Measurements from ENCODE around the gene UAP1L1.

Gene UAP1L1

GRCh38 chr9:137041124-137041523 lies 36.2 kb upstream of the UAP1L1 start:
- DNase-seq (ENCODE audit: low read depth) = no peak

DNA sequence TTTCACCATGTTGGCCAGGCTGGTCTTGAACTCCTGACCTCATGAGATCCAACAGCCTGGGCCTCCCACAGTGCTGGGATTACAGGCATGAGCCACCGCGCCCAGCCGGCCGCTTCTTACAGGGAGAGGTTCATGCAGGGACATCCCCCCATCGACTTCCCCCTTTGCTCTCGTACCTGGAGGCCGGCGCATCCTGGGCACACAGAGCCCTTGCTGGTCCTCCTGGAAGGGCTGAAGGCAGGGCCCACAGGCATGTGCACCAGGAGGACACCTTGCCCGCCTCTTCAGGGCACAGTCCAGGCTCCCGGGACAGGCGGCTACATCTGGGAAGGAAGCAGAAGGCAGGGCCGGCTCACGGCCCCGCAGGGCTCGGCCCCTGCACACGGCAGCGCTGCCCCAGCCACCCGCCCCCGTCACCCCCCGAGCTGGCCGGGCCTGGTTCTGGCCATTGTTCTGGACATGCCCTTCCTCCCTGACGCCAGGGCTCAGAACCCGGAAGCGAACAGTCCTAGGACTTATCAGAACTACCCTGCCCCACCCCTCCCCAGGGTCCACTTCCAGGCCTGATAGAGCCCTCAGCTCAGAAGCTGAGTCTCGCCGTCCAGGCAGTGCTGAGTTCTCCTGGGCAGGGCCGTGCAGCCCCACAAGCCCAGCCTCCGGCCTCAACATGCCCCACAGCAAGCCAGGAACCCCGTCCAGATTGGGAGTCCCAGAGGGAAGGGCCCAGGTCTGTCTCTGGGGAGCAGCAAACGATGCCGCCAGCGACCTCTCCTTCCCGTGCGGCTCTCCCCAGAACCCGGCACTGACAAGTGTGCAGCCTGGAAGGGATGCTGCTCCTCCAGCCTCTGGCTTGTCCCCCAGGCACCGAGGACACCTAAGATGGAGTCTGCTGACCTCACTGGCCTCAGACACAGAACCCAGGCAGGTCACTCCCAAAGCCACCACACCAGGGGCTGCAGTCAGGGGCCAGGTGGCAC lies 34.3 kb upstream of the UAP1L1 start:
- no peak for DNase-seq (ENCODE audit: low read depth)

GRCh38 chr9:137044037-137044436 lies 33.3 kb upstream of the UAP1L1 start:
- DNase-seq (ENCODE audit: low read depth) = no peak

DNA sequence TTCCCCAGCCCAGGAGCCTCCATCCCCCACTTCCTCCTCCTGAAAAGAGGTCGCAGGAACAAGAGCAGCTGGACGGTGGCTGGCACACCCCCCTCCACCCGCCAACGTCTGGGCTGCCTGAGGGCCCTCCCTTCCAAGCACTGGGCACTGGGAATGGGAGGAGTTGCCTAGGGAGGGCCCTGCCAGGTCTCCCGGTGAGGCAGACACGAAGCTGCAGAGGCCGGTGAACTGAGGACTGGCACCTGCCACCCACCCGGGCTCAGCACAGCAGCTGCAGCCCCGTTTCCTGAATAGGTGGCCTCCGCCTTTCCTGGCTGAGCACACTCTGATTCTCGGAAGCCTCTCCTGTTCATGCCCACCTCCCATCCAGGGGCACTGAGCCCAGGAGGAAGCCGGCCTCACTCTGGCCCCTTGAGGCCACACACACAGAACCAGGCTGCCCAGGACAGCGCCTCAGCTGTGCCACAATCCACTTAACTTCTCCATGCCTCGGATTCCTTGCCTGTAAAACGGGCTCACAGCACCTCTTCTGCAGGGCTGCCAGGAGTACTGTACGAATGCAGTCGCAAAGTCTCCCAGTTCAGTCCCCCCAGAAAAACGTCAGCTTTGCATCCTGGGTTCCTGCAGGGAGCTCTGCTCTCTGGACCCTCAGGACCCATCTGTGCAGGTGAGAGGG lies 32.7 kb upstream of the UAP1L1 start:
- no peak for DNase-seq (ENCODE audit: low read depth)

DNA sequence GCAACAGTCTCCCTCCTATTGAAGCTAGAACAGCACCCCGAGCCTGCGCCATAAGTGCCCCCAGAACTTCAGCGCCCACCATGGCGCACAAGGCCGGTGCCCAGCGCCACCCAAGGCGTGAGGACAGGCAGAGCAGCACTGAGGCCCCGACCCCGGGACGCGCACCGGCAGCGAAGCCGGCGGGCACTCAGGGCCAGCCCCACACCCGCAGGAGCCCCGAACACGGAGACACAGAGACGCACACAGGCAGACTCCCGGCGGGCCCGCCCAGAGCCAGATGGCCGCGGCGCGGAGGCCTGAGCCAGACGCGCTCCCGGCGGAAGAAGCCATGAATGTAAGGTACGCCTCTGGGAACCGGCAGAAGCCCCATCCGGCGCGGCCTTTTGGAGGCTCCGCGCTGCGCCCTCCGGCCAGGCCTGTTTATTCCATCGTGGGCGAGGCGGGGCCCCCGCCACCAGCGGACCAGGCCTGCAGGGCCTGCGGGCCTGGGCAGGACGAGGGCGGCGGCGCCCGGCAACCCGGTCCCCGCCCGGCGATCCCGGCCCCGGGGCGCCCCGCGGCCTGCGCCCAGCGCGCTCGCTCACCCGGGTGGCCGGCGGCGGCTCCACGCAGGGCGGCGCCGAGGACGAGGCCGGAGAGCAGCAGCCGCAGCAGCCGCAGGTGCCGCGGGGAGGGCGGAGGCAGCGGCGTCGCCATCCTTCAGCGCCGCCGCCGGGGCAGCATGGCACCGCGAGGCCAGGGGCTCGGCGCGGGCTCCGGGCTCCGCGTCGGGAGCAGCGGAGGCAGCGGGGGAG lies 31.8 kb upstream of the UAP1L1 start:
- no peak for DNase-seq (ENCODE audit: low read depth)

DNA sequence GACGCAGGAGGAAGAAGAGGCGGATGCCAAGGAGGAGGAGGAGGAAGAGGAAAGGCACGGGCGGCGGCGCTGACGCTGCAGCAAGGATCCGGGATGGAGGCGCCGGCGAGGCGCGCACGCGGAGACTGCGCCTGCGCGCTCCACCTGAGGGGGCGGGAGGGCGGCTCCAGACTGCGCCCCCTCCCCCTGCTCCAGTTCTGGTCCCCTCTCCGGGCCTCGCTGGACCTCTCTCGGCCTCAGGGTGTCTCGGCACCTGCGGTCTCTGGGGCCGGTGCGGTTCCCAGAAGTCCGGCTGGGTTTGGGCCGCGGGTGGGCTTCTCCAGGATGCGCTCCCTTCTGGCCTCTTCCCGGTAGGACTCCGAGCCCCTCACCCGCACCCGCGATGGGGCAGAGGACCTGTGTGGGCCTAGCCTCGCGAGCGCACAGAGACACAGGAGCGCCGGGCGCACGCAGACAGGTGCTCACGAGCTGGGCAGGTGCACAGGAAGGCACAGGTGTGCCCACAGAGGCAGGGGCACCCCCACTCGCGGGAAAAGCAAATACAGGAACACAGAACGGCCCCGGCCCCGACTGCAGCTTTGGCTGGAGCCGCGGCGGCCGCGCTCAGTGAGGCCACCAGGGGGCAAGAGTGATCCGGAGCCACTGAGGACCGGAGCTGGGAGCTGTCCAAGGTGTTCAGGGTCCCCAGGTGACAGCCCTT lies 31.1 kb upstream of the UAP1L1 start, which contains the start of gene NPDC1:
NPDC1 (minus strand) TSS at position 90 of the 700 bp plus-strand sequence. CDS start 188 bp downstream, outside the sequence.
- DNase-seq (ENCODE audit: low read depth) = no peak

DNA sequence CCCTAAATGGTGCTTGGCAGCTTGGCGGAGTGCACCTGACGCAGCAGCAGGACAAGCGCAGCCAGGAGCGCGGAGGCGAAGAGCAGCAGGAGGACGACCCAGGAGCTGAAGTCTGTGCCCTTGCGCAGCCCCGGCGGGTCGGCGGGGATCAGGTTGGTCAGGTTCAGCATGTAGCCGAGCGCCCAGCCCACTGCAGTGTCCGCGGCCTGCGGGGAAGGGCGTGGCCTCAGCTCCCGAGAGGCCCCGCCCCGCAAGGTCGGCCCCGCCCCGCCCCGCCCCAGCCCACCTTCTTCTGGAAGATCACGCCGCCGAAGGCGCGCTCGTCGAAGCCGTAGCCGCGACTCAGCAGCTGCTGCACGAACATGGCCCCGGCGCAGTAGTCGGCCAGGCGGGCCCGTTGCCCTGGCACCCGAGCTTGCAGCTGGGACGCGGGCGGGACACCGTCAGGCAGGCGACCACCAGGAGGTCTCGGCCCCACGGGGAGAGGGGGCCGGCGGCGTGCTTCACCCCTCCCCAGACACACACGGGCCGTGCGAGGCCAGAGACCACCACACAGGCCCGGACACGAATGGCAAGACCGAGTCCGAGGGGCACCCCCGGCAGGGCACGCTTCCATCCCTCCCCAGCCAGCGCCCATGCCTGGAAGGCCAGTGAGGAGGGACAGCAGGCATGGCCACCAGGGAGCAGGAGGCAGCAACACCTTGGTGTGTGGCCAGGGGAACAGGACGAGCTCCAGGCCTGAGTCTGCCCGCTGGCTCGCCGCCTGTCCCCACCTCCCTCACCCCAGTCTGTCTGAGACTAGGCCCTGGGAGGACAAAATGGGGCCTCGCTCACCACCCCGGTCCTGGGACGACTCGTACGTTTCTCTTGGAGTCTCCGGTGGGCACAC lies 28.4 kb upstream of the UAP1L1 start:
- DNase-seq (ENCODE audit: low read depth) = no peak

GRCh38 chr9:137049544-137050449 lies 27.5 kb upstream of the UAP1L1 start:
- no peak for DNase-seq (ENCODE audit: low read depth)

GRCh38 chr9:137050570-137050969 lies 26.7 kb upstream of the UAP1L1 start:
- DNase-seq (ENCODE audit: low read depth) = no peak

GRCh38 chr9:137051145-137051724 lies 26.1 kb upstream of the UAP1L1 start:
- DNase-seq (ENCODE audit: low read depth) = no peak

DNA sequence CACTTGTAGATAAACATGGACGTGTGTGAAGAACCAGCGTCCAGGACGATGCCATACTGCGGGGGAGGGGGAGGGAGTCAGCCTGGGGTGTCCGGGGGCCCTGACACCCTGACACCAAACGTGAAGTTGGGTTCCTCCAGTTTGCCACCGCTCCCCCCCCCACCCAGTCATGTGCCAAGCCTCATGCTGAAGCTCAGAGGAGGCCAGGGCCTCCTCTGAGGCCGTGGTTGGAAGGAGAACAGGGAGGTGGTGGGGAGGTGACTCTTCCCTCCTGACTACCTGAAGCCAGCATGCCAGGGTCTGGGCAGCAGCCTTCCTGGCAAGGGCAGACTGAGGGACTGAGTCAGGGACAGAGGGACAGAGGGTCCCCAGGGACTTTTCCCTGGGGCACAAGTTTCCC lies 25.0 kb upstream of the UAP1L1 start:
- DNase-seq (ENCODE audit: low read depth) = no peak

DNA sequence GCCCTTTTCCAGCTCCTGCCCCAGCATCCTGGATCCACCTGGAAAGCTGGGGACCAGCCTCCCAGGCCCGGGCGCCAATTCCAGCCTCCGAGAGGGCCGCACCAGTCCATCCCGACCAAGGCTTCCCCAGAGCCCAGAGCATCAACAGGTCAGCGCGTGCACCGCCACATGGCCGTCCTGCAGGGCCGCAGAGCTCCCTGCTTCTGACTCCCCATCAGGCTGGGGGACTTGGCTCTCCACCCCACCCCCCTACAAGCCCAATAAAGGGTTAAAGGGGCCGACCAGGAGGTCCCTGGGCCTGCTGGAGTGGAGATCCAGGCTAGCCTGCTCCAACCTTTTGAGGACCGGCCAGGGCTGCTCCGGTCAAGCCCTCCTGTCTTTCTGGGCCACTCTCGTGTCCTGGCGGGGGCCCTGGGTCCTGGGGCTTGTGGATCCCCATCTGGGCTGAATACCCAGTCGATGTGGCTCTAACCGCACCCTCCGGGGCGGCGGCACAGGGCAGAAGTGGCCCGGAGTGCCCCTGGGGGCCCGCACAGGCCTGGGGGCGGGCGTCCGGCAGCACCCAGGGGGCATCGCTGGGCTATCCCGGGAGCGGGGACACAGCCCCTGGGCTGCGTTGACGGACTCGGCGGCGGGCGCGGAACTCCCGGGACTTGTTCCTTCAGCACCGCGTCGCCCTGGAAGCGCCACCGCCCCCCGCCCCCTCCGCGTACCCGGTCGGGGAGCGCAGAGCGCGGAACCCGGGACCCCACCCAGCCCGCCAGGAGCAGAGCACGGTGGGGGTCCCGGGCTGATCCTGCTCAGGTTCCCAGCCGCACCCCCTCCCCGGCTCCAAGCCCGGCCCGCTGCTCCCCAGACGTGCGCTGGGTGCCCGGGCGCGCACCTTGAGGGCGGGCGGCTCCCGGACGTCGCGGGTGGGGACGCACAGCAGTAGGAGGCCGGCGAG lies 24.0 kb upstream of the UAP1L1 start:
- DNase-seq (ENCODE audit: low read depth) = no peak

GRCh38 chr9:137053944-137054931 lies 23.1 kb upstream of the UAP1L1 start, which contains the start of gene ENTPD2:
TSS of gene ENTPD2 (minus strand) at chr9:137054061. CDS start at chr9:137053997, 64 bp downstream.
- no peak for DNase-seq (ENCODE audit: low read depth)

GRCh38 chr9:137054932-137055384 lies 22.4 kb upstream of the UAP1L1 start:
- DNase-seq (ENCODE audit: low read depth) = no peak

DNA sequence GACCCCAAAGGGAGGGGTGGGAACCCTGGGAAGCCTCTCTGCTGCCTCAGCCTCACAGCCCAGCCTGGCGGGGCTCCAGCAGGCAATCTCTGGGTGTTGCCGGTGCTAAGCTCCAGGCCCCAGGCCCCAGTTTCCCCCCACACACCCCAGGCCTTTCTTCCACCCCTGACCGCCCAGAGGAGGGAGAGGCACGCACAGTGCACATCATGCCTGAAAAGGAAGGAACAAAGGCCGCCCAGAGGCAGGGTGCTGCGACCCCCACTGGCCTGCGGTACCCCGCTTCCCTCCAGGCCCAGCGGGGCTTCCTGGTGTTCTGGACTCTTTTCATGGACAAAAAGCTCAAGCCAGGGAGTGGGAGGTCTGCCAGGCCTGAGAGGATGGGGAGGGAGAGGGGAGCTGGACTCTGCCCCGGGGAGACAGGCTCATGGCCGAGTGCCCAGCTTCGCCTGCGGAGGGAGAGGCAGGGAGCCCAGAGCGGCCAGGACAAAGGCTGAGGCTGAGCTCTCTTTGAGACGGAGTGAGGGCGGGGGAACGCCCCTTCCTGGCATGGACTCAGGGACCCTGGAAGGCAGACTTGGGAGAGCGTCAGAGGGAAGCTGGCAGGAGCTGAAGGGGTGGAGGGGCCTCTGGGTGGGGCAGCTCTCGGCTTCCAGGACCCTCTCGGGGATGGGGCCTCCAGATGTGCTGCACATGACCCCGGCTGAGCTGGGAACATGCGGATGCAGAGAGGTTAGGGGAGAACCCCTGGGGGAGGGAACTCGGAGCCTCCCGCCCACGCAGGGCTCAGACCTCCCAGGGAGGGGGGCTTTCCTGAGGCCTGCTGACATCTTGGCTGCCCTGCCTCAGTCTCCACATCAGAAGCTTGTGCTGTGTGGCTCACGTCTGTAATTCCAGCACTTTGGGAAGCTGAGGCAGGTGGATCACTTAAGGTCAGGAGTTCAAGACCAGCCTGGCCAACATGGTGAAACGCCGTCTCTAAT lies 21.6 kb upstream of the UAP1L1 start:
- DNase-seq (ENCODE audit: low read depth) = no peak

All from non-pigmented ciliary epithelial cell (primary cell).